NCI-H1105 (cell line): ENCODE data around the gene ATP5F1E.
"Not testable (repeated sequence)": the region's sequence is repeated elsewhere in the genome, so short reads cannot be mapped to it uniquely, and the experiment has no call there.

Experiments used
- DNase-seq: peaks from one replicate; lab custom pipeline; 2025; lab: John Stamatoyannopoulos, UW

The ATP5F1E gene

GRCh38 chr20:59019217-59019616, 12.9 kb downstream of the ATP5F1E start, which contains the start of gene TUBB1:
Gene TUBB1, plus strand, starts transcription at chr20:59019429. Its CDS starts 94 bp downstream, at chr20:59019523.
- DNase-seq: no peak

DNA sequence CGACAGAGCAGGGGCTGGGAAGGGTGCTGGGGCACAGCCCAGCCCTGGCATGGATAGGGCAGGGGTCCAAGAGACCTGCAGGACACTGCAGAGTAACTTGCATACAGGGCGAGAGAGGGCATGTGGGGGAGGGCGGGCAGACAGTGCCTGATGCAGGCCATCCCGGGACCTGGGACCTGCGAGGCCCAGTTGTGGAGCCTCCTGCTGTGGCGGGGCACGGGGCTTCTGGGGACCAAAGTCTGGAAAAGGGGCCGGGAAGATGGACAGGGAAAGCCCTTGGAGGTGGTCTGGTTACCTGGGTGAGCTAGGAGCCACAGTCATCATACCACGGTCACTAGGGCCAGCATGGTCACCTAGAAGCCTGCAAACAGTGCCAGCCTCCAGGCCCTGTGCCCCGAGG, 13.3 kb downstream of the ATP5F1E start:
- no peak for DNase-seq

- no peak for DNase-seq
These were observed 14.5 kb downstream of the ATP5F1E start for GRCh38 chr20:59017493-59018231.

GRCh38 chr20:59016795-59017492, 15.2 kb downstream of the ATP5F1E start:
- DNase-seq: no peak

GRCh38 chr20:59015812-59016711, 16.1 kb downstream of the ATP5F1E start:
- no peak for DNase-seq

- no peak for DNase-seq
These were observed 16.7 kb downstream of the ATP5F1E start for GRCh38 chr20:59015411-59015810.

GRCh38 chr20:59014680-59015389, 17.3 kb downstream of the ATP5F1E start:
- DNase-seq: no peak

DNA sequence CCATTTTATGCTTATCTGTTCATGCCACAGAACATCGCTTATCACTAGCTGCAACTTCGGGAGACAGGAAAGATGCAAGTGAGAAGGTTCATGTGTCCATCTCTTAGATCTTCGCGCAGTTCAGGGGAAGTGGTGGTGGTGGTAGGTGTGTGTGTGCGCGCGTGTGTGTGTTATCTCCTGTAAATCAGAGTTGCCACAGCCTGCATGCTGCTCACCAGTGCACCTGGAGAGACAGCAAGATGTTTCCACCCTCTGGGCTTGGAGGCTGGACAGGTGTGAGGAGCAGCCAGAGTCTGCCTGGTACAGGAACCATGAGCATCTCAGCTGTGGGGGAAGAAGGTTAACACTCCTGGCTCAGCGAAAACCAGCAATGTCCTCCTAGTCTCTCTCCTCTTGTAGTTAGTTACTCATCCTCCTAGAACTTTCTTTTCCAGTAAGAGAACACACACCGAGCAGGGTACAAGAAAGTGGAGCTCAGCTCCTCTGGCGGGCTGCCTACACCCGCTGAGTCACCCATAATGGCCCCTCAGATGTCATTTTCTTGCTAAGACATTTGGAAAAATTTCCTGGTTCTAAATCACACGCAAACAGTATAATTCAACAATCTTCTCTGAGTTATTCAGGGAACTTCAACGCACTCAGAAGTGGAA, 18.1 kb downstream of the ATP5F1E start:
- no peak for DNase-seq

DNA sequence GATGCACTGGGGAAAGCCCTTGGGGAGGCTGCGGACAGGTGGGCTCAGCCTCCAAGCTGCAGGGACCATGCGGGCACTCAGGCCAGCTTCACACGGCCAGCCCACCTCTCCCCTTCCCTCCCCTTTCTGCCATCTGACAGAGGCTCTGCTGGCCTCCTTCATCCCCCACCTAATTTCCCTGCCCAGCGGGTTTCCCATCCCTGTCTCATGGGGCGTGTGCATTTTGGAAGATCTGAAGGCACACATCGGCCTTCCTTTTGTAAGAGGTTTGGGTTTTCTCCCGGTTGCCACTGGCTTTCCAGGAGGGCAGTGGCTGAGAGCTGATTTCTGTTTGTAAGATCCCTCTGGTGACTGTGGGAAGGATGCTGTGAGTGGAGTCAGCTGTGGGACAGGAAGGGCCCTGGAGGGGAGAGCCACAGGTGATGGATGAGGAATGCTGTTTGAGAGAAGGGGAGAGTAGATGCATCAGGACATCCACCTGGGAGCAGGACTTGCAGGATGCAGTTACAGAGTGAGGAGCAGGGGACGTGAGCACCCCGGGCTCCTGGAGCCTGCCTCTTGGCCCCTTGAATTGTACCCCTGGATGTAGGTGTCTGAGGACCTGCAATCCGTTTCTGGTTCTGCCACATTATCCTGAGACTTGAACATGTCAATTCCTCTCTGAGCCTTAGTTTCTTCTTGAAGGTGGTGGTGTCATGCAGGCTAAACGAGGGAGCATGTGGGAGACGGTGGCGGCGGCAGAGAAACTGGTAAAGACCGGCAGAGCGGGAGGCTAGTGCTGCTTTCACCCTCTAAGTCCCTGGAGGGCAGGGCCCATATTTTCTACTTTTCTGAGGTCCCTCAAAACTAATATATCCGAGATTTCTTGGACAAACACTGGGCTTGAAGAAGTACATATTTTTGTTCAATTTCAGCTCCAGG, 18.8 kb downstream of the ATP5F1E start:
- no peak for DNase-seq

- DNase-seq: not testable (repeated sequence)
These were observed 20.3 kb downstream of the ATP5F1E start for GRCh38 chr20:59011874-59012157.

DNA sequence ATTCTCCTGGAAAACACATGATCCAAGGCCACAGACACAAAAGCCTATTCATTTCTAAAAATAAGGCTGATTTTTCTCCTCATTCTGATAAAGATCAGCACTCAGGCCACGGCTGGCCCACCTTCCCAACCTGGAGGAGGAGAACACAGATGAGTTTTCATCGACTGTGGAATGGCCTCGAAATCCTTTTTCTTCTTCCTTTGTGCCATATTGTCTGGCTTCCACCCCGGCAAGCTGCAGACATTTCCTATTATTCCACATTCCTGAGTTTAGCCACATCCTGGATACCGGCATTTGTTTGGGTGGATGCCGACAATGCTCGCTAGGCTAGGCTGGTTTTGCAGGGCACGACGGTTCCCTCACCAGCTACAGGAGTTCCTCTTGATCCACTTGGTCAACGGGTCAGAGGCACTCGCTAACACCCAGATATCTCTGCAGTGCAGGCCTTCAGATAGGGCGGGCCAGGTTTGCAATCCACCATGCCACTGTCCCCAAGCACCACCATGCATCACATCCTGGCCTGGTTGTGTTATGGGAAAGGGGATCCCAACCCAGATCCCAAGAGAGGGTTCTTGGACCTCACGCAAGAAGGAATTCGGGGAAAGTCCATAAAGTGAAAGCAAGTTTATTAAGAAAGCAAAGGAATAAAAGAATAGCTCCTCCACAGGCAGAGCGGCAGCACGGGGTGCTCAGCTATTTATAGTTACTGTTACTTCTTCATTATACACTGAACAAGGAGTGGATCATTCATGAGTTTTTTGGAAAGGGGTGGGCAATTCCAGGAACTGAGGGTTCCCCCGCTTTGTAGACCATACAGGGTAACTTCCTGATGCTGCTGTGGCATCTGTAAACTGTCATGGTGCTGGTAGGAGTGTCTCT, 20.9 kb downstream of the ATP5F1E start:
- no peak for DNase-seq

- no peak for DNase-seq
These were observed 21.7 kb downstream of the ATP5F1E start for GRCh38 chr20:59010321-59010994.

DNA sequence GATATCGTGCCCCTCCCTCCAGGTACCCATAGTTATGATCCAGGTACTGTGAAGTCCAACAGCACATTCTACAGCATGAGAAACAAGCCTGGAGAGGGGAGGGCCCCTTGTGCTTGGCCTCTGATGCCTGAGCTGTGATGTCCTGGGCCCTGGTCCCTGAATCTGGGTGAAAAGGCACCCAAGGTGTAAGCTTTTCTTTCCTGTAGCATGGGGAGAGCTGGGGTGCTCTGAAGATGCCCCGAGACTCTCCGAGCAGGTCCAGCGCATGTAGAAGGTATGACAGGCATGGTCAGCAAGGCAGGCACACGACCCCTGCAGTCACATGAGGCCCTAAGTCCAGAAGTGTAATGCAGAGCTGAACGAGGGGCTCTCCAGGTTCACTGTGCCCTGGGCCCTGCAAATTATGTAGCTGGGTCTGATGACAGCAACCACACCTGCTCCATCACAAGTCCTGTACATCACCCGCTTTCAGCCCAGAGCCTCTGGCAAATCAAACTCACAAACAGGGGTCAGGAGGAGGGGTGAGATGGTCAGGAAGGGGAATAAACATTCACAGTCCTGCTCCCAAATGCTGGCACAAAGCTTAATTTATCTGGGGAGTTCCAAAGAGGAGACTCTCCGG, 23.3 kb downstream of the ATP5F1E start:
- DNase-seq: no peak

DNA sequence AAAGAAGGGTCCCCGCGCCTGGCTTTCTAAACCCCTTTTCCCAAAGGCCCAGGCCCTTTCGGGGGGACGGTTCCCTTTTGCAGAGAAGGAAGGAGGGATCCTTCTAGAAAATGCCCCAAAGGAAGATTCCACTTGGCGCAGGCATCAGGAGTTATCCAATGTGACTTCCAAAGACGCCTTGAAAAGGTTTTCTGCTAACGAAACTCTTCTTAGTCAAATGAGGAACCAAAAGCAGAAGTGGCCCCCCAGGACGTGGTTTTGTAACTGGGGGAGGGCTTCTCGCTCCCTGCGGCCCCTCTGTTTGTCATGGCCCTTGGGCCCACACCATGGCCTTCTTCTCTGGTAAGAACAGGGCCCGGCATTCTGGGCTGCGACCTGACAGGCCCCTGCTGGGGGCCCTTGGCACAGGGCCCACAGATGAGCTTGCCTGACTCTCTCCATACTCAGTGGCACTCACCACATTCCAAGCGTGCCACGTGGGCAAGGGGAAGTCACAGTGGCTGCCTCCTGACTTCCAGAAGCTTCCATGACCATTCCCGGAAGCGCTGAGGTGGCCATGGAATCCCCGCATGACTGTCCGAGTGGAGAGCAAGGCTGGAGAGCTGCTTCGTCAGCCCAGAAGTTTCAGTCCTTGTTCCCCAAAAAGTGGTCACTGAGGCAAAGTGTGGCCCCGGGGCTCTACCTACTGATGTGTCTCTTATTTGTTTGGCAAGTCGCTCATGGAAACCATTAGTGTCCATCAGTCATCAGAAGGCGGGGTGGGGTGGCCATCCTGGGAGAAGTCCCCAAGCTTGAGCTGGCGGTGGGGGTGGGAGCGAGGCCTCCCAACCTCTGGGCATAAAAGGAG, 24.2 kb downstream of the ATP5F1E start:
- no peak for DNase-seq

- DNase-seq: no peak
These were observed 25.1 kb downstream of the ATP5F1E start, which contains the start of gene CTSZ for GRCh38 chr20:59006864-59007664. Gene CTSZ, minus strand, starts transcription at chr20:59007254. Its CDS starts 126 bp downstream, at chr20:59007128.

DNA sequence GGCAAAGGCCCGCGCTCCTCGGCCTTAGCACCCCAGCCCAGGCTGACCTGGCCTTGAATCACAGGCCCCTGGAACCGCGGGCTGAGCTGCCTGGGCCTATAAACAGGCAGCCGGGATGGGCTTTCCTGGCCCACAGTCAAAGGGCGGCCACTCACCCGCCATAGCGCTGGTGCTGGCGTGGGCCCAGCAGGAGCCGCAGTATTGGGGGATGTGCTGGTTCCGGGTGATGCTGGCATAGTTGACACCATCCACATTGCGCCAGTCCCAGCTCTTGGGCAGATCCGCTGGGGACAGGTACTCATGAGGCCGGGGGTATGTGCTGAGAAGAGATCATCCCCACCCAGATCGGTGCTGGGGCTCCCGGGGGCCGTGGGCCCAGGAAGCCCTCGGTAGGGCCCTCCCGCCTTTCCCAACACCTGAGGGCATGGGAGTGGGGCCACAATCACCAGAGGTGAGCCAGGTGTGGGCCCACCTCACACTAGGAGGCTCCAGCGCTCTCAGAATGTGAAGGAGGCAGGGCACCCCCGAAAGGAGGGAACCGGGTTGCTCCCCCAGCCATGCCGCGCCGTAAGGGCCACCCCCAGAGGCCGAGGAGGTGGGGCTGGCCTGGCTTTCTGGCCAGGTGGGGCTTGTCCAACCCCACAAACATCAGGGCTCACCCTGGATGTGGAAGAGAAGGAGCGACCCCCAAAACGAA, 25.8 kb downstream of the ATP5F1E start:
- DNase-seq: no peak
